Measurements from ENCODE around the gene TMEM91.
"Not testable (repeated sequence)": the region's sequence is repeated elsewhere in the genome, so short reads cannot be mapped to it uniquely, and the experiment has no call there.

The TMEM91 gene

GRCh38 chr19:41377977-41378709, 1.8 kb downstream of the TMEM91 start:
- no peak for DNase-seq (ENCODE audit: low read depth in 3 of 3)

DNA sequence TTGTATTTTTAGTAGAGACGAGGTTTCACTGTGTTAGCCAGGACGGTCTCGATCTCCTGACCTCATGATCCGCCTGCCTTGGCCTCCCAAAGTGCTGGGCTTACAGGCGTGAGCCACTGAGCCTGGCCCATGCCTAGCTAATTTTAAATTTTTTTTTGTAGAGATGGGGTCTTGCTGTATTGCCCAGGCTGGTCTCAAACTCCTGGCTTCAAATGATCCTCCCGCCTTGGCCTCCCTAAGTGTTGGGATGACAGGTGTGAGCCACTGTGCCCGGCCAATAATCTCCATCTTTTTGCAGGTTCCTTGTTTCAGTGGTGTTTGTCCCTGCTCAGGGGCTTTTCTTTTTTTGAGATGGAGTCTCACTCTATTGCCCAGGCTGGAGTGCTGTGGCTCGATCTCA, 5.2 kb downstream of the TMEM91 start:
- DNase-seq (ENCODE audit: low read depth in 3 of 3), result not testable (repeated sequence)

- no peak for DNase-seq (ENCODE audit: low read depth in 3 of 3)
These were observed 8.0 kb downstream of the TMEM91 start for GRCh38 chr19:41384351-41384750.

GRCh38 chr19:41386442-41386841, 10.1 kb downstream of the TMEM91 start:
- DNase-seq (ENCODE audit: low read depth in 3 of 3), result no peak

DNA sequence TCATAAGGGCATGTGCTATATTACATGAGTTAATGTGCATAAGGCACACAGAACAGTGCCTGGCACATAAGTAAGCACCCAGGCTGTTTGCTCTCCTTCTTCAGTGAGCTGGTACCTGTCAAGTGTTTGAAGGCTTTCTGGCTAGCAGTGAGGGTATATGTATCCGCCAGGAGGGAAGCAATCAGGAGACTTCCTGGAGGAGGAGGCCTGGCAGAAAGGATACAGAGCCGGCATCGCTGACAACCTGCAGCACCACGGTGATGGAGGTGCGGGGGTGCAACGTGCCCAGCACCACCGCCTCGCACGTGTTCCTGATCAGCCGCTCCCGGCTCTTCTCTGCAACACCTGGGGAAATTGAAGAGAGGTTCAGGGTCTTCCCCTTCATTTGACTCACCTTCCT, 15.3 kb downstream of the TMEM91 start:
- DNase-seq (ENCODE audit: low read depth in 3 of 3), result no peak

DNA sequence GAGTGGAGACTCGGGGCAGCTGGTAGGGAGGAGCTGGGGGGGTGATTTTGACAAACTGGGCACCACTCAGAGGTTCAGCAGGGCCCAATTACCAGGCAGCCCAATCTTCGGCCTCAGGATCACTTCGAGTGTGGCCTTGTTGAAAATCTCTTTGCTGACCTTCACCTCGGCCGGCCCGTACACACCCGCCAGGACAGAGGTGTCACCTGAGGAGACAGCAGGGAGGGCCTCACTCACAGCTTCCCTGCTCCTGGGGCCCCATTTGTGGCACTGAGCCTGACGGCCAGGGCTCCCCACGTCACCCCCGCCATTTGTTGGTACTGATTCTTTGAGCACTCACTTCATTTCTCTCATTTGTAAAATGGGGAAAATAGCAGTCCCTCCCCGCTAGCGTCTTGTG, 16.4 kb downstream of the TMEM91 start:
- DNase-seq (ENCODE audit: low read depth in 3 of 3), result no peak

- no peak for DNase-seq (ENCODE audit: low read depth in 3 of 3)
These were observed 19.0 kb downstream of the TMEM91 start for GRCh38 chr19:41395355-41395754.

- DNase-seq (ENCODE audit: low read depth in 3 of 3), result peak; percentile 96 to 99 (median 98)
These were observed 21.0 kb downstream of the TMEM91 start, which contains the start of the genes BCKDHA and EXOSC5 for GRCh38 chr19:41397086-41398049. Gene BCKDHA (plus strand): TSS chr19:41397818. CDS start chr19:41397828, 10 bp downstream. Gene EXOSC5 (minus strand): TSS chr19:41397359. CDS start chr19:41397328, 31 bp downstream.

DNA sequence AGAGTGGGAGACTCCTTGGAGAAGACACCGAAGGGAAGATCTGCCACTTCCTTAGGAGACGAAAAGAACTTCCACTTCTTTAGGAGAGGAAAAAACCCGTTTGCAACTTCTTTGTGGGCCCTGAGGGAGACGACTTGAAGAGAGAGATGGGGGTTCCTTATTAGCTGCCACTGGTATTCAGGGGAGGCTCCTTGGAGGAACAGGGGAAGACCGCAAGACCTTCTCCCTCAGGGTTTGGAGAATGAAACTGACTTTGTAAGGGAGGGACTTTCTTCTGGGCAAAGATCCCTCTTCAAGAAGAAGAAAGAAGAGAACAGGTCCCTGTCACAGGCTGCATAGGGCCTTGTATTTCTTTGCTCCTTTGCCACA, 21.7 kb downstream of the TMEM91 start:
- DNase-seq (ENCODE audit: low read depth in 3 of 3), result no peak

DNA sequence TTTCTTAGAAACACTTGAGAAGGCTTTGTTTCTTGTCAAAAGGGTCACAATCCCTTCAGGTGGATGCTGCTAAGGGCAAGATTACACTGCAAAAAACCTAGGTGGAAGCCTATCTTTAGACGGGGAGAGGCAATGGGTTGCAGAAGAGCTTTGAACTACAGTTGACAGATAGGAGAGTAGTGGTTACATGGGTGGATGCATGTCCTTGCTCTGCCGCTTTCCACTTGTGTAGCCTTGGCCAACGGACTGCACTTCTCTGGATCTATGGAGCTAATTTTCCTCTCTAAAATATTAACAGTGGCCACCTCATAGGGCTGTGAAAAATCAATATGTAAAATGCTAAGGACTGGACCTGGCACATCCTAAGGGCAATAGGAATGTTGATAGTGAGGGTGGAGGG, 22.3 kb downstream of the TMEM91 start:
- DNase-seq (ENCODE audit: low read depth in 3 of 3), result no peak

DNA sequence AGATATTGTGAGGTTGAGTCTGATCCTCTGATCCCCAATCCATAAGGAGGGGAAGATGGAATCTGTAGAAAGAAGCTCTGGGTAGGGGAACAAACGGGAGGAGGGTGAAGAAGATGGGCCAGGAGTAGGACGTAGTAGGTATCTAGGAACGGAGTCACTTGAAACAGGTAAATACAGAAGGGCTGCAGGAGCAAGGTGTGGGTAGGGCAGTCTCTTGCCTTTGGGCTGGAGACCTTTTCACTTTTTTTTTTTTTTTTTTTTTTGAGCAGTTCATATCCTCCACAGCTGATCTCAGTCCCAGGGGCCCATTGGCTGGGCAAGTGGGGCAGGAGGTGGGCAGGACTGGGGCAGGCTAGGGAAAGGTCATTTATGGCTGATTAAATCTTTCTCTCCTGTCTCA, 22.8 kb downstream of the TMEM91 start:
- no peak for DNase-seq (ENCODE audit: low read depth in 3 of 3)

- no peak for DNase-seq (ENCODE audit: low read depth in 3 of 3)
These were observed 23.2 kb downstream of the TMEM91 start for GRCh38 chr19:41399525-41399924.

GRCh38 chr19:41401483-41401882, 25.1 kb downstream of the TMEM91 start:
- DNase-seq (ENCODE audit: low read depth in 3 of 3), result no peak

DNA sequence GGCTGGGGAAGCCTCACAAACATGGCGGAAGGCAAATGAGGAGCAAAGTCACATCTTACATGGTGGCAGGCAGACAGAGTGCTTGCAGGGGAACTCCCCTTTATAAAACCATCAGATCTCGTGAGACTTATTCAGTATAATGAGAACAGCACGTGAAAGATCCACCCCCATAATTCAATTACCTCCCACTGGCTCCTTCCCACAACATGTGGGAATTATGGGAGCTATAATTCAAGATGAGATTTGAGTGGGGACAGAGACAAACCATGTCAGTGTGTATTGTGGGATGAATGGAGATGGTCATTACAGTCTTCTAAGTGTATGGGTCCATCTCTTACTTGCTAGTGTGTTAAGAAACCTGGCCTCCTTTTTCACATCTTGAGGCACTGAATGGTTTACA, 25.7 kb downstream of the TMEM91 start:
- no peak for DNase-seq (ENCODE audit: low read depth in 3 of 3)

- no peak for DNase-seq (ENCODE audit: low read depth in 3 of 3)
These were observed 27.0 kb downstream of the TMEM91 start for GRCh38 chr19:41403181-41403970.

GRCh38 chr19:41405776-41406175, 29.4 kb downstream of the TMEM91 start:
- DNase-seq (ENCODE audit: low read depth in 3 of 3), result no peak

DNA sequence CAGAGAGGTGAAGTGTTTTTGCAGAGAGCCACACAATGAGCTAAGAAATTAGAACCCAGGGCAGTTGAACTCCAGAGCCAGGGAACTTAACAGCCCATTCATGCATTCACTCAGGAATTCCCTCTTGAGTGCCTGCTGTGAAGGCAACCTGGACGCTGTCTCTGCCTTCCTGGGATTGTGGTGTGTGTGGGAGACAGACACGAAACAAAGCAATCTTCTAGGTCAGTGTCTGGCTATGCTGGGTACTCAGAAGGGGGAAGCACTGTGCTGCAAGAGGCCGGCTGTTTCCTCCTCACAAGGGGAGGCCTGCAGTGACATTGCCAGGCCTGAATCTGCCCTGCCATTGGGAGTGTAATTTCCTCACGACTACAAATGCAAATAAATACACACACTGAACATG, 30.9 kb downstream of the TMEM91 start:
- DNase-seq (ENCODE audit: low read depth in 3 of 3), result no peak

DNA sequence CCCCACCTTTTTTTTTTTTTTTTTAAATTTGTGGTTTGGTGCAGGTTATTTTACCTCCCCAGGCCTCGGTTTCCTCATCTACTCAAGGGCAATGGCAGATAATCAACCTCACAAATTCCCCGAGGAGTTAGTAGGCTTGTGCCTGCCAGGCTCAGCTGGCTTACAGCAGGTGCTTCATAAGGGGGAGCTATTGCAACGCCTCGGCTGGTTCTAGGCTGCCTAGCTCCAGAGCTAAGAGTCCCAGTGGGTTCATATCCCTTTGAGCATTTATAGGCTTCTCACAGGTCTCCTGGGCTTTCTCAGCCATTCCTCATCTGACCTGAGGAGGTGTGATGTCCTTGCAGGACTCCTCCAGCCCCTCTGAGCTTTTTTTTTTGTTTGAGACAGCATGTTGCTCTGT, 31.9 kb downstream of the TMEM91 start:
- no peak for DNase-seq (ENCODE audit: low read depth in 3 of 3)

DNA sequence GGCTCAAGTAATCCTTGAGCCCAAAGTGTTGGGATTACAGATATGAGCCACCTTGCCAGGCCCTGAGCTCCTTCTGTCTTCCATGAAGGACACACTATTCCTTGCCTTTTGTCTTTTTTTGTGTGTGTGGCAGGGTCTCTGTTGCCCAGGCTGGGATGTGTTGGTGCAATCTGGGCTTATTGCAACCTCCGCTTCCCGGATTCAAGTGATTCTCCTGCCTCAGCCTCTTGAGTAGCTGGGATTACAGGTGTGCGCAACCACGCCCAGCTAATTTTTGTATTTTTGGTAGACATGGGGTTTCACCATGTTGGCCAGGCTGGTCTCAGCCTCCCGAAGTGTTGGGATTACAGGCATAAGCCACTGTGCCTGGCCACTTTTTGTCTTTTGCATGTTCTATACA, 32.5 kb downstream of the TMEM91 start:
- DNase-seq (ENCODE audit: low read depth in 3 of 3), result not testable (repeated sequence)

- no peak for DNase-seq (ENCODE audit: low read depth in 3 of 3)
These were observed 33.0 kb downstream of the TMEM91 start for GRCh38 chr19:41409288-41409687.

GRCh38 chr19:41410336-41411054, 34.2 kb downstream of the TMEM91 start:
- no peak for DNase-seq (ENCODE audit: low read depth in 3 of 3)

Data from stimulated activated CD4-positive, alpha-beta T cell treated with anti-CD3 and anti-CD28 coated beads, TNF-alpha, amount 100 ng/mL, for 48 hours (primary cell).